Measurements from ENCODE around the gene RAB36. TPM values are rescaled to one million over a fixed set of nuclear protein-coding genes. Genes with fewer than 3 reads are reported as not detected.

RAB36 gene
- total and polyA plus RNA-seq, 7 donors, result 0.05 to 0.56 (median 0.23) TPM; not detected in 1

- ATAC-seq, result no peak
- intact Hi-C loops (cut with DNase I), result no loop called here
- Histone ChIP-seq H3K9me3 (no peaks in the 10 kb centered on the region), H3K4me3 (no peak overlapping the region), H3K27ac (peak overlapping the region; percentile 23), H3K27me3 (ENCODE audit: insufficient read depth in 3 of 3, low read length in 2 of 3) (no peaks in the 10 kb centered on the region), H3K4me1 (peaks cover 18% of the 10 kb centered on the region), H3K36me3 (ENCODE audit: insufficient read depth in 1 of 2, low read depth in 1 of 2) (no peaks in the 10 kb centered on the region)
- no peak for DNase-seq
- WGBS, 3 donors, result 63 to 72% (median 66%) methylated on average over 5 of the region's 5 CpGs
- TF ChIP-seq, protein P1, sequence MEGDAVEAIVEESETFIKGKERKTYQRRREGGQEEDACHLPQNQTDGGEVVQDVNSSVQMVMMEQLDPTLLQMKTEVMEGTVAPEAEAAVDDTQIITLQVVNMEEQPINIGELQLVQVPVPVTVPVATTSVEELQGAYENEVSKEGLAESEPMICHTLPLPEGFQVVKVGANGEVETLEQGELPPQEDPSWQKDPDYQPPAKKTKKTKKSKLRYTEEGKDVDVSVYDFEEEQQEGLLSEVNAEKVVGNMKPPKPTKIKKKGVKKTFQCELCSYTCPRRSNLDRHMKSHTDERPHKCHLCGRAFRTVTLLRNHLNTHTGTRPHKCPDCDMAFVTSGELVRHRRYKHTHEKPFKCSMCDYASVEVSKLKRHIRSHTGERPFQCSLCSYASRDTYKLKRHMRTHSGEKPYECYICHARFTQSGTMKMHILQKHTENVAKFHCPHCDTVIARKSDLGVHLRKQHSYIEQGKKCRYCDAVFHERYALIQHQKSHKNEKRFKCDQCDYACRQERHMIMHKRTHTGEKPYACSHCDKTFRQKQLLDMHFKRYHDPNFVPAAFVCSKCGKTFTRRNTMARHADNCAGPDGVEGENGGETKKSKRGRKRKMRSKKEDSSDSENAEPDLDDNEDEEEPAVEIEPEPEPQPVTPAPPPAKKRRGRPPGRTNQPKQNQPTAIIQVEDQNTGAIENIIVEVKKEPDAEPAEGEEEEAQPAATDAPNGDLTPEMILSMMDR (IDR thresholded peaks at IDR 0.05), result no peak
These were observed 47.0 kb upstream of the RAB36 start for GRCh38 chr22:23098230-23098705.

DNA sequence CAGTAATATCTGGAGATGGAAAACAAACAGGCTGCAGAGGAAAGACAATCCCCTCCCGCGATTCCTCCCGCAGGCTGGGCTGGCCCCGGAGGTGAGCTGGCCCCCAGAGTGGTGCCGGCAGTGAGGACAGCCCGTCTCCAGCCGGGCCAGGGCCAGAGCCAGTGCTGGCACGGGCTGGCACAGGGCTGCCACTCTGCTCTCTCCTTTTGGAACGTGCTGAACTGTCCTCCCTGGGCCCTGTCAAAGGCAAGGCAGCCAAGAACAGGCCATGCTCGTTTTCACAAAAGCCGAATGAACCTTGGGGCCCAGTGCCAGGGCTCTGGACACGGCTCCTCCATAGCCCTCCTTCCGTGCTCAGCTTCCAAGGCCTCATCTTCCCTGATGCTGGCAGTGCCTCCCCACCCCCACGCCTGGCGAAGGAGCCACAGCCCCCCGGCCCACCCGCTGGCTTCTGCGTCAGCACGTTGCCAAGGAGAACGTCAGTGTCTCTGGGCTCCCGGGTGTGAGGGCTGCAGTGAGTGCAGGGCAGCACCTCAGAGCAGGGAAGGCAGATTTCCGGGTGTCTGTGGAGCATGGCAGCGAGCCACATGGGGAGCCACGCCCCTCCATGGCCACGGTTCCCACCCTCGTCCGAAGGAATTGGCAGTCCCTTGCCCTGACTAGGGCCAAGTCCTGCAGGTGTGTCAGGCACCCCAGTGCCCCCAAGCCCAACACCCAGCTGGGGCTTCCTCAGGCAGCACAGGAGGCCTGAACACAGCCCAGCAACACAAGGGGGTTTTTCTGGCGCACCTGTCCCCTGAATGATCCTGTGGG is 46.4 kb upstream of the RAB36 start:
- Histone ChIP-seq H3K27ac (peak overlapping the region; percentile 23), H3K36me3 (ENCODE audit: insufficient read depth in 1 of 2, low read depth in 1 of 2) (no peaks in the 10 kb centered on the region), H3K9me3 (no peaks in the 10 kb centered on the region), H3K27me3 (ENCODE audit: insufficient read depth in 3 of 3, low read length in 2 of 3) (no peaks in the 10 kb centered on the region), H3K4me1 (peaks cover 18% of the 10 kb centered on the region), H3K4me3 (peak overlapping the region; percentile 4)
- TF ChIP-seq, protein P1 (IDR thresholded peaks at IDR 0.05), result no peak
- WGBS, 3 donors, result 14 to 26% (median 17%) methylated on average over 27 to 28 of the region's 28 CpGs
- ATAC-seq (peak; percentile 64 to 91 (median 74)), DNase-seq (peak; percentile 36 to 70)
- intact Hi-C loops (cut with DNase I), result no loop called here

DNA sequence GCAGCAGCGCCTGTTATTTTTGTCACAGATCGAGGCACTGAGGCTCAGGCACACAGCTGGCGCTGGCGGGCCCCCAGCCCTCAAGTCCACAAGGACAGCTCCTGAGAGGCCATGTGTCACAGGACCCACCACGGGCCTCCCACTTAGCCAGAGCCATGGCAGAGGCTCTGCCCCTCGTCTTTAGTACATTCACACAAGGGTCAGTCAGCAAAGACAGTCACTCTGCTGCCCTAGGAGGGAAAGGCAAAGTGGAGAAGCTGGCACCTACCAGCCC is 45.8 kb upstream of the RAB36 start:
- ATAC-seq (peak in 1 of 4 donors; percentile 6), DNase-seq (no peak)
- no peak overlapping the region for H3K4me3 ChIP-seq
- no peaks in the 10 kb centered on the region for H3K9me3 ChIP-seq
- 53 to 64% (median 62%) methylated on average over 6 of the region's 6 CpGs for WGBS, 3 donors
- intact Hi-C loops (cut with DNase I), result no loop called here
- TF ChIP-seq, protein P1 (IDR thresholded peaks at IDR 0.05), result no peak
- peaks cover 18% of the 10 kb centered on the region for H3K4me1 ChIP-seq
- H3K27ac ChIP-seq, result no peak overlapping the region
- H3K36me3 ChIP-seq (ENCODE audit: insufficient read depth in 1 of 2, low read depth in 1 of 2), result no peaks in the 10 kb centered on the region
- H3K27me3 ChIP-seq (ENCODE audit: insufficient read depth in 3 of 3, low read length in 2 of 3), result no peaks in the 10 kb centered on the region

DNA sequence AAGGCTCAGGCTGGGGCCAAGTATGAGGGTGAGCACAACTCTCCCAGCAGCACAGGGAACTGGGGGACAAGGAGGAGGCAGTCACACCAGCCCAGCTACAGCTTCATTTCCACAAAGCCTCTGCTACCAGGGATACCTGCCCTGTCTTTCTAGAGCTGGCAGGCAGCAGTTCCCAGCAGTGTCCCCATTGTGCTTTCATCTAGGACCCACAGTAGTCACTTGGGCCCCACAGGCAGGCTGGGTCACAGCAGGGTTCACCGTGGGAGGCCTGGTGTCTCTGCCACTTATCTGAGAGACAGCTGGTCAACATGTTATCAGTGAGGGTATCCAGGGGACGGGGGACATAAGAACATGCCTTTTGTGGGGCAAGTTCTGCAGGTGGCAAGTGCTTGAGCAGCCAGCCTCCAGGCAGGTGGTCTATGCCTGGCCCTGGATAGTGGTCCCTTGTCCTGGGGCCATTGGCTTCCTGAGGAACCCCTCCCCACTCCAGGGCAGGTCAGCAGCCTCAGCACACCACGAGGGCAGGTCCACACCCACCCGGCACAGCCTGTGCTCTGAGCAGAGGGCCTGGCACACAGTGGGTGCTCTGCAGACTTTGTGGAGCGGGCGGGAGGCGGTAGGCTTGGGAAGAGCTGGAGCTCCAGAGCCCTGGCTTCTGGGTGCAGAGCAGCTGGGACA is 45.0 kb upstream of the RAB36 start:
- intact Hi-C loops (cut with DNase I), result no loop called here
- Histone ChIP-seq H3K27me3 (ENCODE audit: insufficient read depth in 3 of 3, low read length in 2 of 3) (no peaks in the 10 kb centered on the region), H3K27ac (no peak overlapping the region), H3K9me3 (no peaks in the 10 kb centered on the region), H3K4me1 (peaks cover 18% of the 10 kb centered on the region), H3K36me3 (ENCODE audit: insufficient read depth in 1 of 2, low read depth in 1 of 2) (no peaks in the 10 kb centered on the region), H3K4me3 (no peak overlapping the region)
- WGBS, 3 donors, result 88 to 90% (median 89%) methylated on average over 7 of the region's 7 CpGs
- DNase-seq (no peak), ATAC-seq (no peak)
- TF ChIP-seq, protein P1 (IDR thresholded peaks at IDR 0.05), result no peak

All from psoas muscle (tissue), 8 donors.